Adrenal gland (tissue), 5 donors: Measurements from ENCODE around the gene ZNF296.

Experiments used
- CTCF ChIP-seq, 6 experiments: fragments of 450-650 bp in 4 of 6; fragments of 200-600 bp in 2 of 6; sonication (generic) in 1 of 6; IDR thresholded peaks; 1 replicate in 5 of 6; 2 replicates in 1 of 6; pipeline versions ENCODE4 v1.5.1 to v1.8.0; 2016 to 2021; ENCODE audit warnings: antibody characterized with exemption in 6 of 6, mild to moderate bottlenecking in 2 of 6, moderate library complexity in 1 of 6
- POLR2A ChIP-seq, 2 donors: fragments of 450-650 bp; IDR thresholded peaks; one replicate each; pipeline ENCODE4 v1.6.1; 2017; ENCODE audit warnings: antibody characterized with exemption in 2 of 2, mild to moderate bottlenecking in 2 of 2, moderate library complexity in 1 of 2
- donor health status: DM: no; HTN: no; CAD: no.

- TF ChIP-seq CTCF (IDR thresholded peaks at IDR 0.05), result no peak
- TF ChIP-seq POLR2A (IDR thresholded peaks at IDR 0.05), result no peak
These were observed 34.6 kb upstream of the ZNF296 start for GRCh38 chr19:45110851-45111266.
